HG02642 (cell line): ENCODE results near the gene MIEF1.
"Not testable (repeated sequence)": the region's sequence is repeated elsewhere in the genome, so short reads cannot be mapped to it uniquely, and the experiment has no call there.

ENCODE experiments used
- ATAC-seq: cut with Tn5 transposase; IDR thresholded peaks from one replicate; pipeline ENCODE4 v1.9.1; 2021; ENCODE audit warnings: mild to moderate bottlenecking; ENCODE audit not compliant: unreplicated experiment, poor library complexity

The MIEF1 gene

DNA sequence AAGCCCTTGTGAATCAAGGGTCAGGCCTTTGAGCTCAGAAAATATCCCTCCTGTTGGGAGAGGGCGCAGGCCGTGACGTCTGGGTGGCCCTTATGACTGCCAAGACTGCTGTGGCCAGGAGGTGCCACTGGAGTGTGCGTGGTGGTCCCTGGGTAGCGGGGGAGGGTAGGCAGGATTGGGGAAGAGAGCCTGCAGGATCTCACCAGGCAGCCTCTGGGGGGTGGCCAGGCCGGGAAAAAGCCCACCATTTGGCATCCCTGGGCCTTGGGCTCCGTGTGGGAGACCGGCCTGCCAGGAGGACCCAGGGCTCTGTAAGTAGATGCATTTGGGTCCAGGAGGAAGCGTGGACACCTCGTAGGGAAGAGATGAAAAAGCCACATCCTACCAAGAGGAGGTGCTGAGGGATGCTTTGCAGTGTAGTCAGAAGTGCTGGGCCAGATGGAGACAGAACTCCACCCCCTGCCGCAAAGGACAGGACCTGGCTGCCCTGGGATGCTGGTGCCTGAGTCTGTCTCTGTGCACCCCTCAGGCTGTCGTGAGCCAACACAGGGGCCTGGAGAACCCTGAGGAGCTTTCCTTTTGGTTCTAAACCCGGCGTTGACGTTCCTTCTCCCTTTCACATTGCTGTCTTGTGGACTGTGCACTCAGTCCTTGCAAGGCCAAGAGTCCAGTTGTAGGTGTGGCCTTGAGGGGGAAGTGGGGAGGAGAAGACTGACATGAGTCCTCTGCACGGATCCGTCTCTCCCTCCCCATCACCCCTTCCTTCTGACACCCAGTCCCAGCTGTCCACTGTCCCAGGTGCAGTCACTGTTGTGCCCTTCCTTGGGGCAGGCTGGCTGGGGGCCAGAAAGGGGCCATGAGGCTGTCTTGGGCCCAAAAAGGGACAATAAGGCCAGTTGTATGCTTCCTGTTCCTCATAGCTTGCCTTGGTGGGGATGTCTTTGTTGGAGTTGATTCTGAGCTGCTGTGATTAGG is 12.7 kb upstream of the MIEF1 start:
- no peak for ATAC-seq

- no peak for ATAC-seq
These were observed 11.8 kb upstream of the MIEF1 start for GRCh38 chr22:39490135-39490798.

DNA sequence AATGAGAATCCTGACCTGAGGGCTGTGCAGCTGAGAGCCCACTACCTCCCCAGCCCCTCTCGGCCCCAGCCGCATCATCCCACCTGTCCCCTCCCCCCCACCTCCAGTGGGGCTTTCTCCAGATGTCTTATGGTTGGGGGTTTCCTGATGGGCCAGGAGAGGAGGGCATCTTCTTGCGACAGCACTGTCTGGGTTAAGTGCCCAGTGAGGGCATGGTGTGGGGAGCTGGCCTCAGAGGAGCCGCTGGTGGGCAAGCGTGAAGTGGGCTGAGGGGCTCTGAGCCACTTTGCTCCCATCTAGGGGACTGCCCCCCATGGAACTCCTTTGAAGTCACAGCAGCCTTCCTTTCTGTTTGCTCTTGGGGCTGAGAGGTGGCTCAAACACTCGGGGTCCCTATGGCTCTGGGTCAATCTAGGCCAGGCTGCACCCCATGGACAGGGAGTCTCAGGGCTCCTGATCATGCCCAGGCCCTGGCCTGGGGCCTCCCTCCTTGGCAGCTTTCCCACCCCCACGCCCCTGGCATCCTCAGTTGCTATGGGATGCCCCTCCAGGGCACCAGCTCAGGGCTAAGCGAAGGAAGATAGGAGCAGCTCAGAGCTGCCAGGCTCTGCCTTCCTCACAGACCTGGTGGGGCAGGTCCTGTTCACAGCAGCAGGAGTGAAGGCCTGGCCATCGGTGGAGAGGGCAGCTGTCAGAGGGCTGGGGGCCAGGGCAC is 11.0 kb upstream of the MIEF1 start:
- no peak for ATAC-seq

- no peak for ATAC-seq
These were observed 10.4 kb upstream of the MIEF1 start for GRCh38 chr22:39491696-39492095.

- no peak for ATAC-seq
These were observed 9.9 kb upstream of the MIEF1 start for GRCh38 chr22:39492186-39492585.

- no peak for ATAC-seq
These were observed 8.3 kb upstream of the MIEF1 start for GRCh38 chr22:39493759-39494158.

GRCh38 chr22:39494471-39495120 is 7.5 kb upstream of the MIEF1 start:
- ATAC-seq, result no peak

DNA sequence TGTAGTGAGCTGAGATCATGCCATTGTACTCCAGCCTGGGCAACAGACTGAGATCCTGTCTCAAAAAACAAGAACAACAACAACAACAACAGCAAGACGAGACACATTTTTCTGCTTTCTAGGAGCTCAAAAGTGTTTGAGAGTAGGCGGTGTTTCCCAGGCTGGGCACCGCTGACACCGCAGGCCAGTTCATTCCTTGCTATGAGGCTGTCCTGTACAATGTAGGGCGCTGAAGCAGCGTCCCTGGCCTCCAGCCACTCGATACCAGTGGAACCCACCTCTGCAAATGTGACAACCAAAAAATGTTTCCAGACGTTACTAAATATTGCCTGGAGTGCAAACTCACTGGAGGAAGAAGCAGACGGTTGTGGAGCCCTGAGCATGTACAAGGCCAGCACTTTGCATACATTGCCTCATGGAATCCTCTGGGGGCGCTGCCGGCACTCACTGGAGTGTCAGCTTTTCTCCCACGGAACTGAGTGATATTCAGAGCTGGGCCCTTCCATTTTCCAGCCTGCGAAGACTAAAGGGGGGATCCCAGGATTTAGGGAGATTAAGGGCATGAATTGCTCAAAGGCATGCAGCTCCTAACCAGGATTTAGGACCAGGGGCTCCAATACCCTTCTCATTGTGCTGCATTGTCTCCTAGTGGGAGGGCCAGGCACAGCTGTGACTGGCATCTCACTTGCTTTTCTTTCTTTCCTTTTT is 5.8 kb upstream of the MIEF1 start:
- ATAC-seq, result peak; percentile 49

DNA sequence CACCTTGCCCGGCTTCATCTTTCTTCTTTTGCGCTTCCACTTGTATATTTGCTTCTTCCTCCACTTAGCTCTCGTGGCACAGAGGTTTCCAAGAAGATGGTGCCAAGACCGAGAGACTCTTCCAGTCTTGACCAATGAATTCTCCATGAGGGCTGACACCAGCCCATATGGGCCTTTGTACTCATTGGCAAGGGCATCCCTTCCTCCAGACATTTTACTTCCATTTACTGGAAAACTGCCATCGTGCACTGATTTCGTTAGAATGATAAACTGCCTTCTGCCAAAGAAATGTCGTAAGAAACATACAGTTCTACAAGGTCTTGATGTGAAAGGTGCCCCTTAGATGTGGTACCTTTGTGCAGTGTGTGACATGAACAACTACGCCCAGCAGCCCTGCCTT is 4.7 kb upstream of the MIEF1 start:
- no peak for ATAC-seq

DNA sequence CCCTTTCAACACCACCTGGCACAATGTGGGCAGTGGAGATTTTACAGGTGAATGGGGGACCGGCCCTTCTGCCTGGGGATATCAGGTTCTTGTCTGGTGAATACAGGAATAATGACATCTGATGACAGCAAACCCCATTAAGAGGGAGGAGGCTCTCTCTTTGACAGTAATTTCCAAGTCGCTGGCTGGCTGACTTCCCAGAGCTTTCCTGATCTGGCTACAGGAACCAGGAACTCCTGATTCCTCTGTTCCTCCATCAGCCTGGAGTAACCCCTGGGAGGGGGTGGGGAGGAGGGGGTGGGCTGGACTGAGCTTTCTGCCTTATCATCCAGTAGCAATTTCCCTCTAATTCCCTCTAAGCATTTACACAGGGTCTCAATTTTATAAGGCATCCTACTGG is 3.7 kb upstream of the MIEF1 start:
- ATAC-seq, result no peak

DNA sequence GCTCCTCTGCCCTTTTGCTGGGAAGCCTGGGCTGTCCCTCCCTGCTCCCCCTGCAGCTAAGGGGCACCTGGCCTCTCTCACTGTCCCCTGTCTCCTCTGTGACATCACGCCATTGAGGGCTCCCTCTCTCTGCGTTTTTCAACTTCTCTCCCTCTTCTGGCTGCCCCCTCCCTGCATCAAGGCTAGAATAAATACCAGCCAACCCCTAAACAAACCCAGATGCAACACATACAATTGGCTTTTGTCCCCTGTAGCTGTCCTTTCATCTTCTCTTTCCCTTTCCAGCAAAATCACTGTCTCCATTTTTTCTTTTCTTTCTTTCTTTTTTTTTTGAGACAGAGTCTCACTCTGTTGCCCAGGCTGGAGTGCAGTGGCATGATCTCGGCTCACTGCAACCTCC is 3.3 kb upstream of the MIEF1 start:
- ATAC-seq, result no peak

DNA sequence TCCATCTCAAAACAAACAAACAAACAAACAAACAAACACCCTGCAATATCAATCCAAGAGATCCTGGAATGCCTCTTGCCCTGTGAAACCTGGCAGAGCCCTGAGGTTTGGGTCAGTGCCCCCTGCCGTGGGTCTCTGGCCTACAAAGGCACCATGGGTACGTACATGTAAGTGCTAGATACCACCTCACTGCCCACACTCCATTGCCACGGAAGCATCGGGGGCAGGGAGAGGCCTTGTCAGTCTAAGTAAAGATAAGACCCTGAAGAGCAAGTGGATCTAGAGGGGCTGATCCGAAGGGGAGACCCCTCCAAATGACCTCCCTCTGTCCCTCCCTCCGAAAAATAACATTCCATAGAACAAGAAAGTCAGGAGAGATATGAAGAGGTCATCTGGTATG is 2.0 kb upstream of the MIEF1 start:
- no peak for ATAC-seq

DNA sequence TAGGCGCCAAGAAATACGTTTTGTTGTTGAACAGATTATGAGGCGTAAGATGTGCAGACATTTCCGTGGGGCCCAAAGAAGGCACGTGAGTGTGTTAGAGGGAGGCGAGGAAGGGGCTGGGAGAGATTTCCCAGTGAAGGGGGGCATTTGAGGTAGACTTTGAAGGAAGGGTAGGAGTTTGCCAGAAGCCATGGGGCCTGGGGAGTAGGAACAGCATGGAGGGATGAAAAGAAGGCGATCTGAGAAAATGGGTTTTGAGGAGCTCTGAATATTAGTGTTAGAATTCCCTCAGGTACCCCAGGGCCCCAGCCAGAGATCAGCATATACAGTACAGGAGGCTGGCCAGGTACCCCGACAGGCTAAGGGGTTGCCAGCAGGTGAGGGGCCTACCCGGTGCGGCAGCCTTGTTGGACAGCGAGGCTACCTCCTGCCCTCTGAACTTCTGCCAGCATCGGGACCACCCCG is 414 bp upstream of the MIEF1 start:
- ATAC-seq, result no peak

- ATAC-seq, result no peak
These were observed 809 bp downstream of the MIEF1 start for GRCh38 chr22:39502789-39503409.

DNA sequence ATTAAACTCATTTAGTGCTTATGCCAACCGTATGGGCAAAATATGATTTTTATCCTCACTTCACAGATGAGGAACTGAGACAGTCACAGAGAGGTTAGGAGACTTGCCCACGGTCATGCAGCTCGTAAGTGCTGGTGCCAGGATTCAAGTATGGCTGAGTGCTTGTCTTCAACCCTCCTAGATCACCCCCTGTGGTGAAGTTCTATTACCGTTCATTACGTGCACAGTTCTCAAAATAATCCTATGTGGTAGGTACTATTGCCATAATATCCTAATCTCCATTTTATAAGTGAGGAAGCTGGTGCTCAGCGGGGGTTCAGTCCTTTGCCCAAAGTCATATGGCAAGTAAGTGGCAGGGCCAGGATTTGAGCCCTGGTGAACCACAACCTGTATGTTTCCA is 1.5 kb downstream of the MIEF1 start:
- ATAC-seq, result no peak

DNA sequence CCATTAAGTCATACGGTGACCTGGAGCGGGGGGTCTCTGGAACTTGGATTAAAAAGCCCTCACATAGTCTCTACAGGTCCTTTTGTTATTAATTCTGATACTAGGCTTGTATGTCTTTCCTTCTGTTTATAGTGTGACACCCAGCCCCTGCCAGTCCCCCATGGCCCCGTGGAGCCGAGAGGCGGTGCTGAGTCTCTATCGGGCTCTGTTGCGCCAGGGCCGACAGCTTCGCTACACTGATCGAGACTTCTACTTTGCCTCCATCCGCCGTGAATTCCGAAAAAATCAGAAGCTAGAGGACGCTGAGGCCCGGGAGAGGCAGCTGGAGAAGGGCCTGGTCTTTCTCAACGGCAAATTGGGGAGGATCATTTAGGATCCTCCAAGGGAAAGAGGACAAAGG is 2.0 kb downstream of the MIEF1 start:
- no peak for ATAC-seq

DNA sequence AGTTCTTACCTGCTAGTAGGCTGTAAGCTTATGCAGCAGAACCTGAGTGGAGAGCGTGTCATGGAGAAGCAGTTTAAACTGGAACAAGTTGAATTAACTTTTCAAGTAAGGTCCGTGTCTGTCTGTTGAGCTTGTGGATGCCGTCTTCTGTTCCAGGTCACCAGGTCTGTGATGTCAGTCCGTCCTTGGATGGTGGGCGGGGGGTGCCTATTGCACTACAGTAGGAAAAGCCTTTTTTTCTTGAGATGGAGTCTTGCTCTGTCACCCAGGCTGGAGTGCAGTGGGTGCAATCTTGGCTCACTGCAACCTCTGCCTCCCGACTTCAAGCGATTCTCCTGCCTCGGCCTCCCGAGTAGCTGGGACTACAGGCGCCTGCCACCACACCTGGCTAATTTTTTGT is 4.9 kb downstream of the MIEF1 start:
- not testable (repeated sequence) for ATAC-seq

DNA sequence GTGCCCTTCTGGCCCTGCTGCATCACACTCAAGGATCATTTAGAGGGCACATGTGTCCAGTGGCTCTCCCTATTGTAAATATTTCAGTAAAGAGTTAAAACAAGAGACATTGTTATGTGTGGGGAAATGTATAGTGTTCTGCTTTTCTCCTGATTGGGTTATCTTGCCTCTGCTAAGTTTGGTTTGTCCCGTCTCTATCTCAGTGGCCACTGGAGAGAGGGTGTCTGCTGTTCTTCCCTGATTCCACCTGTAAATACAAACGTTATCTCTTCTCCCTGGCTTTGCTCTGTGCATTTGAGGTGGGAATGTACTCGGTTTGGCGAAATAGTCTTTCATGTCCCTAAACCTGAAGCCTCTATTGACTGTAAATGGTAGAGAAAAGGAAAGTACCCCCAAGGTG is 6.3 kb downstream of the MIEF1 start:
- ATAC-seq, result no peak

DNA sequence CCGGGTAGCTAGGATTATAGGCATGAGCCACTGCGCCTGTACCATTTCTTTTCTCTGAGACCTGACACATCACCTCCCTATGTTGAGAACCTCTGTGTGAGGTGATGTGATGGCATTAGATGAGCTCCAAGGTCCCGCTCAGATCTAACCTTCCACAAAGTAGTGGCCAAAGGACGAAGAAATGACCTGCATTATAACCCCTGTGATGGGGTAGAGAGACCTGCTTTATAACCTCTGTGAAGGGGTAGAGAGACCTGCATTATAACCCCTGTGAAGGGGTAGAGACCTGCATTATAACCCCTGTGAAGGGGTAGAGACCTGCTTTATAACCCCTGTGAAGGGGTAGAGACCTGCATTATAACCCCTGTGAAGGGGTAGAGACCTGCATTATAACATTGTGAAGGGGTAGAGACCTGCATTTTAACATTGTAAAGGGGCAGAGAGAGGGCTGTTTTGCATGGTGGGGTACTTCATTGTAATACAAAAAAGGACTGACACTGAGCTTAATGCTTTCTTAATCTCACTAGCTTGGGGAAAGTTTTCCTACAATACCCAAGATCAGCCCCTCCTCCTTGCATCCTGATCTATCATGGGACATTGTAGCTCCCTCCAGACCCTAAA is 8.5 kb downstream of the MIEF1 start:
- no peak for ATAC-seq
